ENCODE data around the gene DDX42. TPM values are rescaled to one million over a fixed set of nuclear protein-coding genes. Genes with fewer than 3 reads are reported as not detected.

DDX42 gene
- polyA plus RNA-seq, 2 of the 4 experiments (the other 2 are of a cell fraction): 124 to 262 TPM

GRCh38 chr17:63842173-63842539, 68.2 kb downstream of the DDX42 start:
- CTCF ChIA-PET: interaction anchor here (1.2 to 4.3 kb wide), 4 partner anchors 9 to 24 kb away, joined by 5 to 23 read pairs (median 6); partner anchors contain the start of genes FTSJ3 and PSMC5

GRCh38 chr17:63842540-63843386, 68.8 kb downstream of the DDX42 start, which contains the start of gene SMARCD2:
TSS of gene SMARCD2 (minus strand) at chr17:63842685. CDS start at chr17:63842674, 11 bp downstream.
- peak within 1 kb of the TSS; percentile 96 for H3K4me2 ChIP-seq
- ChIA-PET POLR2A (interaction anchor here (0.5 to 1.9 kb wide), 13 partner anchors 9 to 1164 kb away, joined by 3 to 13 read pairs (median 5); partner anchors contain the start of genes CCDC47, CEP95, DDX42 and DDX5), CTCF (interaction anchor here (1.0 to 9.6 kb wide), 6 partner anchors 10 to 24 kb away, joined by 4 to 91 read pairs (median 14); partner anchors contain the start of genes FTSJ3 and PSMC5)
- peak within 1 kb of the TSS; percentile 89 for H3K4me3 ChIP-seq
- peaks cover 32% of the 10 kb centered on the region for H3K4me1 ChIP-seq
- FAIRE-seq (peak; percentile 43), DNase-seq (ENCODE audit: low read depth in 1 of 2, low spot score in 1 of 2) (peak; percentile 90 to 100), ATAC-seq (peak; percentile 80 to 90)
- WGBS (ENCODE audit: missing lambda C conversion rate): 3% methylated on average over 36 of the region's 92 CpGs
- no peaks in the 10 kb centered on the region for H3K9me3 ChIP-seq
- peak within 1 kb of the TSS; percentile 94 to 97 for H3K27ac ChIP-seq
- TF ChIP-seq RARB (CRISPR knock-in tag; IDR thresholded peaks at IDR 0.05): no peak
- peak; percentile 76; the same call in 1 of the 2 replicates for TF ChIP-seq MAZ (IDR thresholded peaks at IDR 0.05; ENCODE audit: borderline replicate concordance, low read depth, low read length)
- TF ChIP-seq CBX8 (IDR thresholded peaks at IDR 0.05): no peak
- peak; percentile 94 for TF ChIP-seq RFX5 (IDR thresholded peaks at IDR 0.05)
- TF ChIP-seq SMC3 (IDR thresholded peaks at IDR 0.05): peak; percentile 12; the same call in 1 of the 3 replicates
- no peak for TF ChIP-seq FOSB (CRISPR knock-in tag; IDR thresholded peaks at IDR 0.05)
- peak; percentile 25; the same call in 1 of the 2 replicates for TF ChIP-seq PBX3 (IDR thresholded peaks at IDR 0.05)
- TF ChIP-seq HDAC2 (IDR thresholded peaks at IDR 0.05): 0 out of 2 replicates have a peak, but pooled peaks have one; percentile 31
- TF ChIP-seq ESRRA (IDR thresholded peaks at IDR 0.05; ENCODE audit: borderline replicate concordance, low read length): peak; percentile 51; the same call in 1 of the 2 replicates
- TF ChIP-seq TFCP2L1 (CRISPR knock-in tag; IDR thresholded peaks at IDR 0.05): peak; percentile 89
- TF ChIP-seq, protein P1, sequence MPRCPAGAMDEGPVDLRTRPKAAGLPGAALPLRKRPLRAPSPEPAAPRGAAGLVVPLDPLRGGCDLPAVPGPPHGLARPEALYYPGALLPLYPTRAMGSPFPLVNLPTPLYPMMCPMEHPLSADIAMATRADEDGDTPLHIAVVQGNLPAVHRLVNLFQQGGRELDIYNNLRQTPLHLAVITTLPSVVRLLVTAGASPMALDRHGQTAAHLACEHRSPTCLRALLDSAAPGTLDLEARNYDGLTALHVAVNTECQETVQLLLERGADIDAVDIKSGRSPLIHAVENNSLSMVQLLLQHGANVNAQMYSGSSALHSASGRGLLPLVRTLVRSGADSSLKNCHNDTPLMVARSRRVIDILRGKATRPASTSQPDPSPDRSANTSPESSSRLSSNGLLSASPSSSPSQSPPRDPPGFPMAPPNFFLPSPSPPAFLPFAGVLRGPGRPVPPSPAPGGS (IDR thresholded peaks at IDR 0.05): peak; percentile 63; the same call in 1 of the 3 replicates
- no peak; the same call in 1 of the 2 replicates for TF ChIP-seq FOXS1 (CRISPR knock-in tag; IDR thresholded peaks at IDR 0.05)
- TF ChIP-seq, protein P2, sequence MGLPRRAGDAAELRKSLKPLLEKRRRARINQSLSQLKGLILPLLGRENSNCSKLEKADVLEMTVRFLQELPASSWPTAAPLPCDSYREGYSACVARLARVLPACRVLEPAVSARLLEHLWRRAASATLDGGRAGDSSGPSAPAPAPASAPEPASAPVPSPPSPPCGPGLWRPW (IDR thresholded peaks at IDR 0.05): no peak
- peak; percentile 36; the same call in 1 of the 2 replicates for TF ChIP-seq POLR2A (IDR thresholded peaks at IDR 0.05; ENCODE audit: low read length)
- peak; percentile 41 for TF ChIP-seq GATA3 (IDR thresholded peaks at IDR 0.05; ENCODE audit: borderline replicate concordance)
- TF ChIP-seq CHD2 (IDR thresholded peaks at IDR 0.05; ENCODE audit: low read length, partially characterized antibody): peak; percentile 94
- peak; percentile 41; the same call in 1 of the 2 replicates for TF ChIP-seq PHF8 (IDR thresholded peaks at IDR 0.05; ENCODE audit: borderline replicate concordance, low read depth)
- no peak for TF ChIP-seq FOSL2 (IDR thresholded peaks at IDR 0.05)
- TF ChIP-seq FOSL2 (CRISPR knock-in tag; IDR thresholded peaks at IDR 0.05): peak; percentile 71
- TF ChIP-seq EP300 (IDR thresholded peaks at IDR 0.05): peak in 1 of 2 experiments; percentile 18; a peak in 1 of 5 replicates
- no peak for TF ChIP-seq EHMT2 (IDR thresholded peaks at IDR 0.05; ENCODE audit: low read depth)
- TF ChIP-seq, protein P3, sequence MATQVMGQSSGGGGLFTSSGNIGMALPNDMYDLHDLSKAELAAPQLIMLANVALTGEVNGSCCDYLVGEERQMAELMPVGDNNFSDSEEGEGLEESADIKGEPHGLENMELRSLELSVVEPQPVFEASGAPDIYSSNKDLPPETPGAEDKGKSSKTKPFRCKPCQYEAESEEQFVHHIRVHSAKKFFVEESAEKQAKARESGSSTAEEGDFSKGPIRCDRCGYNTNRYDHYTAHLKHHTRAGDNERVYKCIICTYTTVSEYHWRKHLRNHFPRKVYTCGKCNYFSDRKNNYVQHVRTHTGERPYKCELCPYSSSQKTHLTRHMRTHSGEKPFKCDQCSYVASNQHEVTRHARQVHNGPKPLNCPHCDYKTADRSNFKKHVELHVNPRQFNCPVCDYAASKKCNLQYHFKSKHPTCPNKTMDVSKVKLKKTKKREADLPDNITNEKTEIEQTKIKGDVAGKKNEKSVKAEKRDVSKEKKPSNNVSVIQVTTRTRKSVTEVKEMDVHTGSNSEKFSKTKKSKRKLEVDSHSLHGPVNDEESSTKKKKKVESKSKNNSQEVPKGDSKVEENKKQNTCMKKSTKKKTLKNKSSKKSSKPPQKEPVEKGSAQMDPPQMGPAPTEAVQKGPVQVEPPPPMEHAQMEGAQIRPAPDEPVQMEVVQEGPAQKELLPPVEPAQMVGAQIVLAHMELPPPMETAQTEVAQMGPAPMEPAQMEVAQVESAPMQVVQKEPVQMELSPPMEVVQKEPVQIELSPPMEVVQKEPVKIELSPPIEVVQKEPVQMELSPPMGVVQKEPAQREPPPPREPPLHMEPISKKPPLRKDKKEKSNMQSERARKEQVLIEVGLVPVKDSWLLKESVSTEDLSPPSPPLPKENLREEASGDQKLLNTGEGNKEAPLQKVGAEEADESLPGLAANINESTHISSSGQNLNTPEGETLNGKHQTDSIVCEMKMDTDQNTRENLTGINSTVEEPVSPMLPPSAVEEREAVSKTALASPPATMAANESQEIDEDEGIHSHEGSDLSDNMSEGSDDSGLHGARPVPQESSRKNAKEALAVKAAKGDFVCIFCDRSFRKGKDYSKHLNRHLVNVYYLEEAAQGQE (IDR thresholded peaks at IDR 0.05): peak; percentile 90
- TF ChIP-seq, protein P4, sequence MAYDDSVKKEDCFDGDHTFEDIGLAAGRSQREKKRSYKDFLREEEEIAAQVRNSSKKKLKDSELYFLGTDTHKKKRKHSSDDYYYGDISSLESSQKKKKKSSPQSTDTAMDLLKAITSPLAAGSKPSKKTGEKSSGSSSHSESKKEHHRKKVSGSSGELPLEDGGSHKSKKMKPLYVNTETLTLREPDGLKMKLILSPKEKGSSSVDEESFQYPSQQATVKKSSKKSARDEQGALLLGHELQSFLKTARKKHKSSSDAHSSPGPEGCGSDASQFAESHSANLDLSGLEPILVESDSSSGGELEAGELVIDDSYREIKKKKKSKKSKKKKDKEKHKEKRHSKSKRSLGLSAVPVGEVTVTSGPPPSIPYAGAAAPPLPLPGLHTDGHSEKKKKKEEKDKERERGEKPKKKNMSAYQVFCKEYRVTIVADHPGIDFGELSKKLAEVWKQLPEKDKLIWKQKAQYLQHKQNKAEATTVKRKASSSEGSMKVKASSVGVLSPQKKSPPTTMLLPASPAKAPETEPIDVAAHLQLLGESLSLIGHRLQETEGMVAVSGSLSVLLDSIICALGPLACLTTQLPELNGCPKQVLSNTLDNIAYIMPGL (CRISPR knock-in tag; IDR thresholded peaks at IDR 0.05; ENCODE audit: borderline replicate concordance): peak; percentile 84; the same call in 1 of the 2 replicates
- peak; percentile 57 for TF ChIP-seq E2F6 (IDR thresholded peaks at IDR 0.05; ENCODE audit: borderline replicate concordance, low read depth)
- TF ChIP-seq JUN (IDR thresholded peaks at IDR 0.05): peak; percentile 86 to 92
- peak; percentile 95; the same call in 1 of the 2 replicates for TF ChIP-seq CHD4 (IDR thresholded peaks at IDR 0.05; ENCODE audit: borderline replicate concordance)

More at GRCh38 chr17:63842173-63842539, 68.2 kb downstream of the DDX42 start:
- peak overlapping the region; percentile 89 for H3K4me3 ChIP-seq
- DNase-seq (ENCODE audit: low read depth in 1 of 2, low spot score in 1 of 2) (no peak), ATAC-seq (peak; percentile 9 to 44; a peak in 4 of 6 replicates), FAIRE-seq (no peak)
- no peaks in the 10 kb centered on the region for H3K9me3 ChIP-seq
- peak overlapping the region; percentile 96 for H3K4me2 ChIP-seq
- H3K4me1 ChIP-seq: peaks cover 32% of the 10 kb centered on the region
- under 1% methylated on average over 14 of the region's 36 CpGs for WGBS (ENCODE audit: missing lambda C conversion rate)
- TF ChIP-seq HEYL (CRISPR knock-in tag; IDR thresholded peaks at IDR 0.05) (no peak), ZFP36 (IDR thresholded peaks at IDR 0.05; ENCODE audit: borderline replicate concordance, partially characterized antibody) (no peak)
- POLR2A ChIA-PET: no interaction called here
- H3K27ac ChIP-seq: peak overlapping the region; percentile 94 to 97
